Omental fat pad (tissue), 4 donors: ENCODE data around the gene PIKFYVE. TPM values are rescaled to one million over a fixed set of nuclear protein-coding genes. Genes with fewer than 3 reads are reported as not detected.

Experiments used
- ATAC-seq: fragments of 150-250 bp; one replicate; pipeline ENCODE4 v1.9.1; 2016; ENCODE audit warnings: mild to moderate bottlenecking, moderate library complexity; ENCODE audit not compliant: low FRiP score
- DNase-seq: peaks from one replicate; pipeline ENCODE4 v3.0.0-alpha.2; 2019; ENCODE audit warnings: low spot score
- total RNA-seq, 4 donors: library from RNA; depleted of rRNA; stranded (reverse); fragments of >200 nt; gene quantifications; one replicate each; pipeline ENCODE4 v1.1.0, GENCODE V29; 2016
- TF ChIP-seq, protein P1 (sequence below), 3 donors: fragments of 450-650 bp; IDR thresholded peaks; one replicate each; pipeline ENCODE4 v1.5.1; 2016 to 2017; ENCODE audit warnings: antibody characterized with exemption in 3 of 3, mild to moderate bottlenecking in 3 of 3, moderate library complexity in 2 of 3

The PIKFYVE gene
- total RNA-seq, 4 donors from 2014 or later: 27.1 to 39.2 (median 35.1) TPM

DNA sequence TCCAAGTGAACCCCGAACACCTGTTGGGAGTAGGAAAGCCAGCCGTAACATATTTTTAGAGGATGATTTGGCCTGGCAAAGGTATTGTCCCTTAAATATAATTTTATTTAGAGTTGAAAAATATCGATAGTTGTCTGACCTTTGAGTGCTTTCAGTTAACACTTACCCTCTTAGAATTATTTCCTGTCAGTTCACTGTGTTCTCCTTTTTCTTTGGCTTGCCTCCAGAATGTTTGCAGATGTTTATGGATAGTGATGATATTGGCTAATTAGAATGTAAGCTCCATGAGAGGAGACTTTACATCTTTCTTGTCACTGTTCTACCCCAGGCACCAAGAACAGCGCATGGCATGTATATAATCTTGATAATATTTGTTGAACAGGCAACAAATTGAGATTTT is 19.8 kb downstream of the PIKFYVE start:
- TF ChIP-seq, protein P1, sequence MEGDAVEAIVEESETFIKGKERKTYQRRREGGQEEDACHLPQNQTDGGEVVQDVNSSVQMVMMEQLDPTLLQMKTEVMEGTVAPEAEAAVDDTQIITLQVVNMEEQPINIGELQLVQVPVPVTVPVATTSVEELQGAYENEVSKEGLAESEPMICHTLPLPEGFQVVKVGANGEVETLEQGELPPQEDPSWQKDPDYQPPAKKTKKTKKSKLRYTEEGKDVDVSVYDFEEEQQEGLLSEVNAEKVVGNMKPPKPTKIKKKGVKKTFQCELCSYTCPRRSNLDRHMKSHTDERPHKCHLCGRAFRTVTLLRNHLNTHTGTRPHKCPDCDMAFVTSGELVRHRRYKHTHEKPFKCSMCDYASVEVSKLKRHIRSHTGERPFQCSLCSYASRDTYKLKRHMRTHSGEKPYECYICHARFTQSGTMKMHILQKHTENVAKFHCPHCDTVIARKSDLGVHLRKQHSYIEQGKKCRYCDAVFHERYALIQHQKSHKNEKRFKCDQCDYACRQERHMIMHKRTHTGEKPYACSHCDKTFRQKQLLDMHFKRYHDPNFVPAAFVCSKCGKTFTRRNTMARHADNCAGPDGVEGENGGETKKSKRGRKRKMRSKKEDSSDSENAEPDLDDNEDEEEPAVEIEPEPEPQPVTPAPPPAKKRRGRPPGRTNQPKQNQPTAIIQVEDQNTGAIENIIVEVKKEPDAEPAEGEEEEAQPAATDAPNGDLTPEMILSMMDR (IDR thresholded peaks at IDR 0.05): no peak
- ATAC-seq (no peak), DNase-seq (no peak)

DNA sequence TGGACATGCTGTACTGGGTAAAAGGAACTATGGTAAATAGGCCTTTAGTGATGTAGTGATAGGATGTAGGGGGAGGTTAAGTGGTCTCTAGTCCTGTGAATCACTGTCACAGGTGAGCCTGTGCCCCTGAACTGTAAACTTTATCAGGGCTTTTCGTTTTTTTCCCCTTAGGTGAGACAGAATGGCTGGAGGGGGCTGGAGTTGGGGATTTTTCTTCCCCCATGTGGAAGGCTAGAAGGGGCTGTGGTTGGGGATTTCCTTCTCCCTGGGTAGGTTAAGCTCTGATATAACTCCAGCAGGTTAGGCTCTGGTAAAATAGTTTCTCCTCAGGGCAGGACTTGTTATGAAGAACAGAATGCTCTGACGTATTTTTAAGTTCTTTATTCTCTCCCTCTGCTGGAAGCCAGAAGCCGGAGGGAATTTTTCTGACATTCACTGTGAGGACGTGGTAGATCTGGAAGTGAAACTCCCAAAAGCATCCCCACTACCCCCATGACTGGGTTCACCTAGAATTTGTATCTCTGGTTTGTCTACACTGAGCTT is 28.5 kb downstream of the PIKFYVE start:
- DNase-seq: no peak
- no peak for ATAC-seq
- TF ChIP-seq, protein P1 (IDR thresholded peaks at IDR 0.05): no peak

DNA sequence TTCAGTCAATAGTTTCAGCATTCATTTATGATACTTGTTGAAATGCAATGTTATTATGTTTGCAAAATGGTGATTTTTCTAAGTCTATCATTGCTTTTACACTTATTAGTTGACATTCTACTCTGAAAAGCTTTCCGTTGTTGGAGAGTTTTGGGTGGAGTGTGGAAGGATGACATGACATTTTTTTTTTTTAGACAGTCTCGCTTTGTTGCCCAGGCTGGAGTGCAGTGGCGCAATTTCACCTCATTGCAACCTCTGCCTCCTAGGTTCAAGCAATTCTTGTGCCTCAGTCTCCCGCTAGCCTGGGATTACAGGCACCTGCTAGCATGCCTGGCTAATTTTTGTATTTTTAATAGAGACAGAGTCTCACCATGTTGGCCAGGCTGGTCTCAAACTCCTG is 29.8 kb downstream of the PIKFYVE start:
- DNase-seq (no peak), ATAC-seq (no peak)
- TF ChIP-seq, protein P1 (IDR thresholded peaks at IDR 0.05): no peak

DNA sequence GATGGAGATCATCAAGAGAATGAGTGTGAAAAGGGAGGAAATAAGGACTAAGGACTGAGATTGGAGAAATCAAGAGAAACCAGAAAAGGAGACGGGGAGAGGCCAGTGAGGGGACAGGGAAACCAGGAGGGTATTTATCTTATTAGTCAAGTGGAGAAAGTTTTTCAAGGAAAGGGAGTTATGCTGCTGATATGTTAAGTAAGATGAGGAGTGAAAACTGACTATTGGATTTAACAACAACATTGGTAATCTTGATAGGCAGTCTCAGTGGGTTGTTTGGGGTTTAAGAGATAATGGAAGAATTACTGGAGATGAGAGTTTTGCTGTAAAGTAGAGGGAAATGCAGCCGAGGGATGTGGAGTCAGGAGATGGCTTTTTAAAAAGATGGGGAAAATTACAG is 30.6 kb downstream of the PIKFYVE start:
- TF ChIP-seq, protein P1 (IDR thresholded peaks at IDR 0.05): no peak
- DNase-seq (no peak), ATAC-seq (no peak)

DNA sequence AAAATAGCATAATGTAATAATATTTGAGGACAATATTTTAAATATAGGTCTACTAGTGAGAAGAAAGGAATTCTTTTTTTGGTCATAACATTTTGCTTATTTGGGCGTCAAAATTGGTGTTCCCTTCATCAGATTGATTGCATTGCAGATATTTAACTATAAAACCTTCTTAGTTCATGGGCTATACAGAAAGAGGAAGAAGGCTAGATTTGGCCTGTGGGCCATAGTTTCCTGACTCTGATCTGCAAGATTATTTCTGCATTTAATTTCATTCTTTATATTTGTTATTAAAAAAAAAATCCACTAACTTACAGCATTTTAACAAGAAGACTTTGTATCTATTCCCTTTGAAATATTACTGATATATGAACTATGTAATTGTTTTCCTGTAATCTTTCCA is 31.9 kb downstream of the PIKFYVE start:
- no peak for DNase-seq
- TF ChIP-seq, protein P1 (IDR thresholded peaks at IDR 0.05): no peak
- ATAC-seq: no peak

DNA sequence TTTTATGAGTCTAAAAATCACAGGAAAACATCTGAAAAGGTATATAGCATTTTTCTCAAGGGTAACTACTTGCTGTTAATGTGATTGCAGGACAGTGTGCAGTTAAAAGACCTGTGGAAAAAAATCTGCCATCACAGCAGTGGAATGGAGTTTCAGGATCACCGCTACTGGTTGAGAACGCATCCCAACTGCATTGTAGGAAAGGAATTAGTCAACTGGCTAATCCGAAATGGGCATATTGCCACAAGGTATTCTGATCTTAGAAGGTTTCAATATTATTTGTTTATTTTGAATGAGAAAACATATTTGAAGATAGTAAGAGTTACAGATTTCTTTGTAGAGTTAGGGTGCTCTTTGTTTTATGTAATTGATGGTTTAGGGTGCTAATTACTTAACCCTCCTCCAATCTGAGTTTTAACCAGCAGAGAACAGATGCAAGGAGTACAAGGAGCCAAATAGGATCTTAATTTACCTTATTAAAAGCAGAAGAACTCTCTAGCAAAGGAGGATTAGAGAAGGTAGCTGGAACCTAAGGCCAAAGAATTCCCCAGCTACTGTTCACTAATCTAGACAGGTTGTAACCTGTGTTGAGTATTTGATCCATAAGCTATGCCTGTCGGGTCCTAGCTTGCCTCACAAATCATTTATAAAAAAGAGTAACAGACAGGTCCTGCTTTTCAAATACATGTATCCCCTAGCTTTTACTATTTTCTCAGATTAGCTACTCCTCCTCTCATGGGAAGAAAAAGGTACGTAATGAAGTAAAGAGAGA is 35.0 kb downstream of the PIKFYVE start:
- TF ChIP-seq, protein P1 (IDR thresholded peaks at IDR 0.05): no peak
- DNase-seq (no peak), ATAC-seq (no peak)

DNA sequence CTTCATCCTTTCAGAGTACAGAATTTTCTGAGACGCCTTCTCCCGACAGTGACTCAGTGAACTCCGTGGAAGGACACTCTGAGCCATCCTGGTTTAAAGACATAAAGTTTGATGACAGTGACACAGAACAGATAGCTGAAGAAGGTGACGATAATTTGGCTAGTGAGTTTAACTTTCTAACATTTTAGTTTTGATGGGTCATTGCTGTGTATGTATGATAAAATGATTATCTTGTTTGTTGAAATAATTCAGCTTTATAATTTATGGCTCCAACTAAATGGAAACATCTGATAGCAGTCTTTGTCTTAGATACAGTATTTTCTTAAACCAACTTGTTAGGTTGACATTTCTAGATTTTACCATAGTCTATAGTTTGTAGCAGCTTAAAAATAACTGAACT is 38.1 kb downstream of the PIKFYVE start:
- TF ChIP-seq, protein P1 (IDR thresholded peaks at IDR 0.05): no peak
- ATAC-seq: no peak

More for the DNA sequence above, 38.1 kb downstream of the PIKFYVE start:
- no peak for DNase-seq
